A673 (cell line): ENCODE results near the gene GDF11.

ENCODE experiments used
- EZH2 ChIP-seq: fragments of 200-600 bp; sonication (generic); IDR thresholded peaks from 2 replicates; pipeline ENCODE4 v1.6.1; 2017; ENCODE audit warnings: borderline replicate concordance, low read depth, mild to moderate bottlenecking, mixed read lengths, antibody characterized with exemption, low read length; ENCODE audit not compliant: poor library complexity, severe bottlenecking
- TF ChIP-seq, protein P1 (sequence below): fragments of 300-800, 200-600 bp; sonication (generic); conservative IDR thresholded peaks from 2 replicates; pipeline ENCODE4 v1.5.1; 2017; ENCODE audit warnings: low read depth, mild to moderate bottlenecking, antibody characterized with exemption, low read length, moderate library complexity, mixed read lengths

GRCh38 chr12:55736076-55736475, 6.8 kb upstream of the GDF11 start:
- TF ChIP-seq, protein P1, sequence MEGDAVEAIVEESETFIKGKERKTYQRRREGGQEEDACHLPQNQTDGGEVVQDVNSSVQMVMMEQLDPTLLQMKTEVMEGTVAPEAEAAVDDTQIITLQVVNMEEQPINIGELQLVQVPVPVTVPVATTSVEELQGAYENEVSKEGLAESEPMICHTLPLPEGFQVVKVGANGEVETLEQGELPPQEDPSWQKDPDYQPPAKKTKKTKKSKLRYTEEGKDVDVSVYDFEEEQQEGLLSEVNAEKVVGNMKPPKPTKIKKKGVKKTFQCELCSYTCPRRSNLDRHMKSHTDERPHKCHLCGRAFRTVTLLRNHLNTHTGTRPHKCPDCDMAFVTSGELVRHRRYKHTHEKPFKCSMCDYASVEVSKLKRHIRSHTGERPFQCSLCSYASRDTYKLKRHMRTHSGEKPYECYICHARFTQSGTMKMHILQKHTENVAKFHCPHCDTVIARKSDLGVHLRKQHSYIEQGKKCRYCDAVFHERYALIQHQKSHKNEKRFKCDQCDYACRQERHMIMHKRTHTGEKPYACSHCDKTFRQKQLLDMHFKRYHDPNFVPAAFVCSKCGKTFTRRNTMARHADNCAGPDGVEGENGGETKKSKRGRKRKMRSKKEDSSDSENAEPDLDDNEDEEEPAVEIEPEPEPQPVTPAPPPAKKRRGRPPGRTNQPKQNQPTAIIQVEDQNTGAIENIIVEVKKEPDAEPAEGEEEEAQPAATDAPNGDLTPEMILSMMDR: no peak
- TF ChIP-seq EZH2: no peak
